HG02759 (cell line): Measurements from ENCODE around the gene UBE2D4.
"Not testable (repeated sequence)": the region's sequence is repeated elsewhere in the genome, so short reads cannot be mapped to it uniquely, and the experiment has no call there.

Experiments
- ATAC-seq: cut with Tn5 transposase; IDR thresholded peaks from one replicate; pipeline ENCODE4 v1.9.1; 2021; ENCODE audit warnings: mild to moderate bottlenecking, moderate library complexity; ENCODE audit not compliant: unreplicated experiment

The UBE2D4 gene

GRCh38 chr7:43960933-43961332, 34.7 kb downstream of the UBE2D4 start:
- ATAC-seq = no peak

DNA sequence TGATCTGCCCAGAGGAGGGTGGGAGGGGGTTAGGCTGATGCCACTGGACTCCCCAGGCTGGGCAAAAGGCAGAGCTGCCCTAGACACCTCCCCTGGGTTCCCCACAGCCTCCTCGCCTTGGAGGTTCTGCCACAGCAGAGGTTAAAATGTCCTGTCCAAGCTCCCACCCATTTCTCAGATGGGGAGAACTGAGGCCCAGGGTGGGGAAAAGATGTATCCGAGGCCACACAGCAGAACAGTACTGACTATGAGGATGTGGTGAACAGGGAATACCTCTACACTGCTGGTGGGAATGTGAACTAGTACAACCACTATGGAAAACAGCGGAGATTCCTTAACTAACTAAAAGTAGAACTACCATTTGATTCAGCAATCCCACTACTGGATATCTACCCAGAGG, 40.2 kb downstream of the UBE2D4 start:
- ATAC-seq = not testable (repeated sequence)

DNA sequence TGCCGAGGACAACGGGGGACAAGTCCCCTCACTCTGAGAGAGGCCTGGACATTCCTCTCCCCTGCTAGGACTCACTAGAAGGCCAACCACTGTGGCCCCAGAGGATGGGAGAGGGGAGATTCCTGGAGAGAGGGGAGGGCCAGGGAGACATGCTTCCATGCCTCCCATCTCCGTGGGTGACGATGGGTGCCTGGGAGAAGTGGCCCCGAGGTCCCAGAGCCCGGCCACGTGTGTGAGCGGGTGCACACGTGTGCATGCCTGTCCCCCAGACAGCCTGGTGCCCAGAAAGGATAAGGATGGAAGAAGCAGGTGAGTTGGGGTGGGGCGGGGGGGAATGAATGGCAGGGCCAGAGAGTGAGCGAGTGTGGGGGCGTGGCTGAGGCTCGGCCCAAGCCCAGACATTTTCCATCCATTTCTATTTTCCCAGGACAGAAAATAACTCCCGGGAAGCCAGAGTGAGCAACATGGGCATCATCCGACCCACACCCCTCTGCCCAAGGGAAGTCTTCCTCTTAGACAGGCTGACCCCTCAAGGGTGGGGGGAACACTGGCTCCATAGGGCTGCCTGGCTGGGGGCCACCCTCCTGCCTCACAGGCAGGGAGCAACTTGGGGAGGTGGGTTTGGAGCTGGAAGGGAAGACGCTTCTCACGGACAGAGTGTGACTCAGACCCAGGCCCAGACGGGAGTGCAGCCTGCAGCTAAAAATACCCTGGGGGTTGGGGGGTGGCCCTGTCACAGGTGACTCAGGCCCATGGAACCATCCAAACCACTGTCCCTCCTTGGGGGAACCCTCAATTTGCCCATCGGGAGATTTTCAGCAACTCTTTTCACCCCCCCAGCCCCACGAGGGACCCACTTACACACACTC, 42.2 kb downstream of the UBE2D4 start:
- not testable (repeated sequence) for ATAC-seq

GRCh38 chr7:43969586-43969985, 43.4 kb downstream of the UBE2D4 start:
- ATAC-seq = not testable (repeated sequence)

DNA sequence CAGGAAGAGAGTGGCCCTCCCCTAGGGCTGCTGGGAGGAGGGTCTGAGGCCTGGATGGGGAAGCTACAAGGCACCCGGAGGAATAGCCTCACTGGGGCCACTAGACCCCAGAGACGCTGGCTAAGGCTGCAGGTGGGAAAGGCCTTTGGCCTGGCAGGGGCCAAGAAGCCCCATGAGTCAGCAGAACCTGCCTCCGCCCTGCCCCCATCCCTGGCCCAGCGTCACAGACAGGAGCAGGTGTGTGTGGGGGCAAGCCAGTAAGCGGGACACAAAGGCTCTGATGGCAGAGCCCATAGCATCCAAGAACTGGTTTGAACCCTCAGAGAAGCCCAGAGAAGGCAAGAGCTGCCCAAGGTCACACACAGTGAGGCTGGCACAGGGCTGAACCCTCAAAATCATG, 44.5 kb downstream of the UBE2D4 start:
- not testable (repeated sequence) for ATAC-seq

DNA sequence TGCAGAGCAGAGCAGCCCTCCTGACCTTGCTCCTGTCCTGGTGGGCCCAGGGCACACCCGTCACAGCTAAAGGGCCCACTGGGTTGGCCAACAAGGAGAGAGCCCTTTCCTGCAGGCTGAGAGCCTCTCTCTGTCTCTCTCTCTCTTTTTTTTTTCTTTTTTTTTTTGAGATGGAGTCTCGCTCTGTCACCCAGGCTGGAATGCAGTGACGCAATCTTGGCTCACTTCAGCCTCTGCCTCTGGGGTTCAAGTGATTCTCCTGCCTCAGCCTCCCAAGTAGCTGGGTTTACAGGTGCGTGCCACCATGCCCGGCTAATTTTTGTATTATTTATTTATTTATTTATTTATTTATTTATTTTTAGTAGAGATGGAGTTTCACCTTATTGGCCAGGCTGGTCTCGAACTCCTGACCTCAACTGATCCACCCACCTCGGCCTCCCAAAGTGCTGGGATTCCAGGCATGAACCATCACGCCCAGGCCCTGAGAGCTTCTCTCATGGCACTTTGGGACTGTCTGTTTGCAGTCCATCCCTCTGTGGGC, 47.9 kb downstream of the UBE2D4 start:
- ATAC-seq = not testable (repeated sequence)

DNA sequence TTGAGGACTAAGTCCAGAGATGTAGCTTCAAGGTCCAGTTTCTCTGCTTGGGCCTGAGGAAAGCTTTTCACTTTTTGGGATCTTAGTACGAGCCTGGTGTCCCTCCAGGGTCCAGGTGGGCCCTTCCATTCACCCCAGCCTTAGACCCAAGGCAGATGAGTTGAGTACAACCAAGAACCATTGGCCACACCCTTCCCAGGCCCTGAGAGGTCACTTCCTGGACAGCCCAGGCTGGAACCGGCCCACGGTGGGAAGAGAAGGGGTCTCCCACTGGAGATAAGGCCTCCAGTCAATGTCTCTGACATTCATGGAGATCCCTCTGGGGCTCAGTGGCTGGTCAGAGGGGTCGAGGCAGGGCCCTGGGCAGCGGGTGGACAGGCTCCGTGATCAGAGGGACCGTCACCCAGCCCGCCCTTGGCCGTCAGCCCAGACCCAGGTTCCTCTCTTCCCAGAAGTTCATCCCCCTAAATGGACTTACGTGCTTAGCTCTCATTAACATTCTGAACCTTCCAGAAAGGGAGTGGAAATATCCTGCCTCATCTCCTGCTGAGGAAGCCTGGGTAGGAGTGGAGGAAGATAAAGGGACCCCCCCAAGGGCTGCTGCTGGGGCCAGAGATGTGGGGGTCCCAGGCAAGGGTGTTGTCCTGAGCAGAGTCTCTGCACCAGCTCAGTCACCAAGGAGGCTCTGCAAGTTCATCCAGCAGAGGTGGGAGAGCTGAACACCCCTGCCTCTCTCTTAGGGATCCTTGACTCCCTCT, 48.7 kb downstream of the UBE2D4 start:
- ATAC-seq = not testable (repeated sequence)

- ATAC-seq = no peak
These were observed 51.3 kb downstream of the UBE2D4 start for GRCh38 chr7:43977525-43977924.

- ATAC-seq = not testable (repeated sequence)
These were observed 51.9 kb downstream of the UBE2D4 start for GRCh38 chr7:43978102-43978501.

DNA sequence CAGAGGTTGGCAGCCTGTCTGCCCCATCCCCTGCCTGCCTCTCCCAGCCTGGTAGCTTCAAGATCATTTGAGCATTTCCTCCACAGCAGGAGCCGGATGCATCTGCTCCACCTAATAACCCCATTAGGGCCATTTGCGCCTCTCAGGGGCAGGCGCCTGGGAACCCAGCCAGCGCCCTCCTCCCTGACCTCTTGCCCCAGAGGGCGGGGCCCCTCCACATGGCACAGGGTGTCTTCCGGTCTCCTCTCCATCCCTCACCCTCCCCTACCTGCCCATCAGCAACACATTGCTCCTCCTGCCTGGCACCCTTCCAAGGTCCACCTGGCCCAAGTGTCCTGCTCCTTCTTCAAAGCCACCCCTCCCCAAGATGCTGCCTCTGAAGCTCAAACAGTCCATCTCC, 56.6 kb downstream of the UBE2D4 start:
- not testable (repeated sequence) for ATAC-seq

DNA sequence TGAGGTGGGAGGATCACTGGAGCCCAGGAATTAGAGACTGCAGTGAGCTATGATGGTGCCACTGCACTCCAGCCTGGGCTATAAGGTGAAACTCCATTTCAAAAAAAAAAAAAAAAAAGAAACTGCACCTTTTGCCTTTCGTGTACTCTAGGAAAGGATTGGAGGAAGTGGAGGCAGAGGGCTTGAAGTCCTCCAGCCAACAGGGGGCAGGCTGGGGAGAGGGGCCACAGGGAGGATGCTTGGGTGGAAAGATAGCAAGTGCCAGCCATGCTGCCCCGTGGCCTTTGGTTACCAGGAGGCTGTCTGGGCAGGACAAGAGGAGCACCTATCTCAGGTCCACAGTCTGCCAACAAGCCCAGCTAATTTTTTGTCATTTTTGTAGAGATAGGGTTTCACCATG, 57.5 kb downstream of the UBE2D4 start:
- not testable (repeated sequence) for ATAC-seq

- ATAC-seq = peak; percentile 88
These were observed 59.9 kb downstream of the UBE2D4 start for GRCh38 chr7:43985904-43986864.

DNA sequence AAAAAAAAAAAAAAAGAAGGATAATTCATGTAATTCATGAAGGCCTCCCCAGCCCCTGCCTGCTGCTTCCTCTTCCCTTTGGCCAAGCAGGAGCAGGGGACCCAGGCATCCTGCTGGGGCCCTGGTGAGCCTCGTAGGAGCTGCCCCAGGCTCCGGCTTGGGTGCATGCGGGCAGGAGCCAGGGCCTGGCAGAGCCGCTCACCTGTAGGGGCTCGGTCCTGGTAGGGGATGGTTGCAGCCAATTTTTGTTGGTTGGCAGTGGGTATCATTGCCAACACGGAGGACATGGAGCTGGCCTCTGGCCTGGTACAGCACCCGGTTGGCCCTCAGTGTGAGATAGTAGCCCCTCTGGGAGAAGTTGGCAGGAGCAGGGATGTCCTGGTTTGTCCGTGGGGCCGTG, 61.2 kb downstream of the UBE2D4 start:
- not testable (repeated sequence) for ATAC-seq

DNA sequence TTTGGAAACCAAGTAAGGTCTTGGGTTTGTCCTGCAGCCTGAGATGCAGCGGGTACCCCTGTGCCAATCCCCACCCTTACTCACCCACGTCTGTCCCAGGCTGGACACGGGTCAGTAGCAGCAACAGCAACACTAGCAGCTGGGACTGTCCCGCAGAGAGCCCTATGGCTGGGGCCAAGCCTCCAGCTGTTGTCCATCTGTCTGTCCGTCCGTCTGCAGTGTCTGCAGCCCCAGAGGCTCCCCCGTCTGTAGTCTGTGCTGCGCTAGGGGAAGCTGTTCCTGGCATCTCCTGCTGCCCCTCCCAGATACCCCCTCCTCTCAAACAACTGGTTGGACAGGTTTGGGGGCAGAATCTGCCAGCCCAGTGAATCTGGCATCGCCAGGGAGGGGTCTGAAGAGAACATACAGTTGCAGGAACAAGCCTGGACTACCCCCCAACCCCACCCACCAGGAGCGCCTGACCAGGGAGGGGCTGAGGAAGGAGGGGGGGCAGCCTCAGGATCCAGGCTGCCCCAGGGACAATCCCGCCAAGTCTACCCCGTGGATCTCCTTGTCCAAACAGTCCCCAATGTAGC, 63.9 kb downstream of the UBE2D4 start:
- not testable (repeated sequence) for ATAC-seq

- not testable (repeated sequence) for ATAC-seq
These were observed 64.6 kb downstream of the UBE2D4 start for GRCh38 chr7:43990829-43991228.

DNA sequence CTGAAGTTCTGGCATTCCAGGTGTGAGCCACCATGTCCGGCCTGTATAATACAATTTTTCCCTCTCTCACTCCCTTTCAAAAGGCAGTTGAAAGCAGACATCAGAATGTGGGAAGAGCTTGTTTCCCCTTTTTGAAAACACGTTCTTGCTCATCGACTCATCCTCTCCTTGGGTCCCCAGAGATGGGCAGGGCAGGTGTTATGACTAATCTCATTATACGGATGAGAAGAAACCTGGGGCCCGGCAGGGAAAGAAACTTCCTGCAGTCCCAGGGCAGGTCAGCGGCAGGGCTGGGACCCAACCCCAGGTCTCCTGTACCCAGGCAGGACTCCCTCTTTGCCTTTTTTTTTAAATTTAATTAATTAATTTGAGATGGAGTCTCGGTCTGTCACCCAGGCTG, 66.7 kb downstream of the UBE2D4 start:
- ATAC-seq = peak; percentile 96

DNA sequence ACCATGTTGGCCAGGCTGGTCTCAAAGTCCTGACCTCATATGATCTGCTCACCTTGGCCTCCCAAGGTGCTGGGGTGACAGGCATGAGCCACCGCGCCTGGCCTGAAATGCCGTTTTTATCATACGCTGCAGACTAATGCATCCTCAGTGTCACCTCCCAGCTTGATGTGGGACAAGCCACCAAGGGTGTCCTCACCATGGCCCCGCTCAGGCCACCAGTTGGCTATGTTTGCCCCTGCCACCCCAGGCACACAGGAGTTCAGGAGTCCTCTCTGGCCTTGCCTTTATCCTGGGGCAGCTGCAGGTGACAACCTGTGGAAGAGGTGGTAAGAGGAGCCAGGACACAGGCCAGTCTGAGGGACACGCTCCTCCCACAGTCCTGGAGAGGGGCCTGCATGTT, 68.4 kb downstream of the UBE2D4 start:
- not testable (repeated sequence) for ATAC-seq

DNA sequence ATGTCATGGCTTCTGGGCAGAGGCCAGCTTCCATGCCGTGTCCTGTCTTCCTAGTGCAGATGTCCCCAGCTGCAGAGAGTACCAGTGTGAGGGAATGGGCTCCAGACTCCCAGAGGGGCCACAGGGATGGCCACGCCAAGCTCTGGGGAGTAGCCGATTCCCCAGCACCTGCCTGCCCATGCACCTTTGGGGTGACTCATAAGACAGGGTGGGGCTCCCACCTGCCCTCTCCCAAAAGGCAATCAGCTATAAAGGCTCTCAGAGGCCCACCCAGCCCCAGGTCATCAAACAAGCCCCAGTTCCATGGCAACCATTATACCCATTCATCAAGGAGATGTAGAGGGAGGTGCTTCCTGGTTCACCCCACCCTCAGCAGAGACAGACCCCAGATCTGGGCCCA, 71.3 kb downstream of the UBE2D4 start, which contains the start of gene SPDYE1:
Gene SPDYE1, plus strand, starts transcription at position 366 of the 400 bp plus-strand sequence. CDS start 2,053 bp downstream, outside the sequence.
- not testable (repeated sequence) for ATAC-seq
